NB4 (cell line): ENCODE results near the gene FAR2.

Source experiments
- DNase-seq: peaks from one replicate; pipeline ENCODE4 v3.0.0; 2010; ENCODE audit warnings: low read depth
- H3K4me3 ChIP-seq: one replicate; pipeline ENCODE4 v1.5.1; 2011; ENCODE audit warnings: mild to moderate bottlenecking, low read depth, low read length, moderate library complexity
- CTCF ChIP-seq: IDR thresholded peaks from one replicate; pipeline ENCODE4 v1.5.1; 2012; ENCODE audit warnings: low read depth, low read length
- MAX ChIP-seq: IDR thresholded peaks from 2 replicates; pipeline ENCODE4 v1.6.1; 2011; ENCODE audit warnings: low read depth, low read length
- MYC ChIP-seq: IDR thresholded peaks from 2 replicates; pipeline ENCODE4 v1.6.1; 2011; ENCODE audit warnings: low read depth, low read length
- POLR2A ChIP-seq: IDR thresholded peaks from 2 replicates; pipeline ENCODE4 v1.6.1; 2011; ENCODE audit warnings: mild to moderate bottlenecking; ENCODE audit not compliant: insufficient read length; ENCODE audit errors: extremely low read depth

FAR2 gene

GRCh38 chr12:29317556-29318363 is 168.7 kb downstream of the FAR2 start:
- peak; percentile 62; the same call in 1 of the 2 replicates for TF ChIP-seq MAX
- TF ChIP-seq CTCF: peak; percentile 100
- TF ChIP-seq POLR2A: no peak
- no peak for TF ChIP-seq MYC
- H3K4me3 ChIP-seq: no peak overlapping the region
- DNase-seq: peak; percentile 92

- H3K4me3 ChIP-seq: no peak overlapping the region
- no peak for DNase-seq
- TF ChIP-seq MYC (no peak), MAX (no peak), CTCF (no peak), POLR2A (no peak)
Observed at GRCh38 chr12:29320295-29321085, 171.4 kb downstream of the FAR2 start.

GRCh38 chr12:29322157-29322556 is 173.1 kb downstream of the FAR2 start:
- no peak overlapping the region for H3K4me3 ChIP-seq

GRCh38 chr12:29329411-29329810 is 180.3 kb downstream of the FAR2 start:
- no peak overlapping the region for H3K4me3 ChIP-seq
- no peak for TF ChIP-seq MYC
- no peak for TF ChIP-seq POLR2A
- no peak for TF ChIP-seq MAX
- TF ChIP-seq CTCF: no peak
- no peak for DNase-seq

More at GRCh38 chr12:29322157-29322556, 173.1 kb downstream of the FAR2 start:
- DNase-seq: no peak
- TF ChIP-seq MAX (no peak), CTCF (no peak), POLR2A (no peak), MYC (no peak)

GRCh38 chr12:29333178-29333577 is 184.1 kb downstream of the FAR2 start:
- DNase-seq: no peak
- no peak for TF ChIP-seq CTCF
- no peak for TF ChIP-seq MYC
- no peak for TF ChIP-seq POLR2A
- no peak for TF ChIP-seq MAX
- H3K4me3 ChIP-seq: no peak overlapping the region
